Smooth muscle cell (in vitro differentiated cells): ENCODE results near the gene GALNT14. TPM values are rescaled to one million over a fixed set of nuclear protein-coding genes. Genes with fewer than 3 reads are reported as not detected.
A peak's percentile ranks its signal among the peaks of the same experiment; 100 is the strongest.

Source experiments
- DNase-seq: peaks from one replicate; lab custom pipeline; 2025; ENCODE audit not compliant: unreplicated experiment; lab: John Stamatoyannopoulos, UW
- H2AFZ ChIP-seq: fragments of 200-600 bp; sonication (generic); 2 replicates; pipeline ENCODE4 v1.6.0; 2016; ENCODE audit warnings: antibody characterized with exemption, low read depth, mild to moderate bottlenecking
- H3F3A ChIP-seq: fragments of 200-600 bp; sonication (generic); 2 replicates; pipeline ENCODE4 v1.6.0; 2017; ENCODE audit warnings: antibody characterized with exemption, low read depth
- H3K27ac ChIP-seq: fragments of 200-600 bp; sonication (generic); 2 replicates; pipeline ENCODE4 v1.5.1; 2016; ENCODE audit warnings: low read depth, mild to moderate bottlenecking
- H3K27me3 ChIP-seq: fragments of 200-600 bp; sonication (generic); 2 replicates; pipeline ENCODE4 v1.6.1; 2016; ENCODE audit warnings: low read depth, mild to moderate bottlenecking
- H3K36me3 ChIP-seq: fragments of 200-600 bp; sonication (generic); 2 replicates; pipeline ENCODE4 v1.5.1; 2016; ENCODE audit warnings: low read depth
- H3K4me1 ChIP-seq: fragments of 200-600 bp; sonication (generic); 2 replicates; pipeline ENCODE4 v1.5.1; 2016; ENCODE audit warnings: low read depth
- H3K4me2 ChIP-seq: fragments of 200-600 bp; sonication (generic); 2 replicates; pipeline ENCODE4 v1.6.0; 2016; ENCODE audit warnings: mild to moderate bottlenecking
- H3K4me3 ChIP-seq: fragments of 200-600 bp; sonication (generic); 2 replicates; pipeline ENCODE4 v1.5.1; 2016; ENCODE audit warnings: mild to moderate bottlenecking
- H3K79me2 ChIP-seq: fragments of 200-600 bp; sonication (generic); 2 replicates; pipeline ENCODE4 v1.6.0; 2016; ENCODE audit warnings: low read depth, mild to moderate bottlenecking
- H3K9ac ChIP-seq: fragments of 200-600 bp; sonication (generic); 2 replicates; pipeline ENCODE4 v1.6.0; 2016; ENCODE audit warnings: low read depth
- H3K9me3 ChIP-seq: fragments of 200-600 bp; sonication (generic); replicated peaks from 2 replicates; pipeline ENCODE4 v1.5.1; 2016; ENCODE audit warnings: low read depth
- H4K20me1 ChIP-seq: fragments of 200-600 bp; sonication (generic); 2 replicates; pipeline ENCODE4 v1.6.0; 2016; ENCODE audit warnings: low read depth
- WGBS: methylation state at CpG from one replicate; pipeline ENCODE4 v1.1.7; 2016; ENCODE audit warnings: low lambda C conversion rate; 5-methylcytosine and 5-hydroxymethylcytosine counted together
- polyA plus RNA-seq: library from polyadenylated mRNA; unstranded; fragments of >200 nt; fragmentation: Nextera tagmentation; extraction: Ambion mirVana; gene quantifications from 2 replicates; pipeline ENCODE4 v1.2.1, GENCODE V29; 2016
- total RNA-seq: library from RNA; depleted of rRNA; stranded (reverse); fragments of >200 nt; gene quantifications from 2 replicates; pipeline ENCODE4 v1.2.3, GENCODE V29; 2014
- TF ChIP-seq, protein P1 (sequence below): fragments of 200-600 bp; sonication (generic); IDR thresholded peaks from 2 replicates; pipeline ENCODE4 v1.5.1; 2017; ENCODE audit warnings: borderline replicate concordance, mild to moderate bottlenecking, antibody characterized with exemption; ENCODE audit not compliant: insufficient read depth, poor library complexity, severe bottlenecking

The GALNT14 gene
- total and polyA plus RNA-seq, 2 experiments from 2014 or later, result 0.63 to 1.0 TPM

DNA sequence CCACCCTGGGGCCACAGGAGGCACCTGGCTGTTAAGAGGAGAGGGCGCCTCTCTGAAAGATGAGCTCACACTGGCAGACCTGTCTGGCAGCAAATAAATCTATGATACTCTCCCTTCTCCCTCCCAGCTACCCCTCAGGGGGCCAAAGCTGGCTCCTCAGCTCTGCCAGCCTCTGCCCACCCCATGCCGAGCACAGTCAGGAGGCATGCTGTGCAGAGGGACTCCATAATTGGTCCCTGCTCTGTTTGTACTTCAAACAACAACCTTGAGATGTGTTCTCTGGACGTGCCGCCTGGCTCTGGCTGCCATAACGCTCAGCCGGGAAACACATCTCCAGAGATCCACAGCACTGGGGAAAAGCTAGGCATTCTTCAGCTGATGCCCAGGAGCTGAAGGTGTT lies 126.7 kb downstream of the GALNT14 start:
- Histone ChIP-seq H3K9ac (no peak overlapping the region), H3K36me3 (no peaks in the 10 kb centered on the region), H4K20me1 (no peaks in the 10 kb centered on the region), H3K27me3 (peaks cover 12% of the 10 kb centered on the region), H3K4me3 (no peak overlapping the region), H3K27ac (no peak overlapping the region), H3K4me2 (no peak overlapping the region), H3K4me1 (no peaks in the 10 kb centered on the region), H3K79me2 (no peaks in the 10 kb centered on the region), H3K9me3 (no peaks in the 10 kb centered on the region), H2AFZ (no peak overlapping the region), H3F3A (no peaks in the 10 kb centered on the region)
- 87% methylated on average over 6 of the region's 6 CpGs for WGBS
- DNase-seq, result no peak
- TF ChIP-seq, protein P1, sequence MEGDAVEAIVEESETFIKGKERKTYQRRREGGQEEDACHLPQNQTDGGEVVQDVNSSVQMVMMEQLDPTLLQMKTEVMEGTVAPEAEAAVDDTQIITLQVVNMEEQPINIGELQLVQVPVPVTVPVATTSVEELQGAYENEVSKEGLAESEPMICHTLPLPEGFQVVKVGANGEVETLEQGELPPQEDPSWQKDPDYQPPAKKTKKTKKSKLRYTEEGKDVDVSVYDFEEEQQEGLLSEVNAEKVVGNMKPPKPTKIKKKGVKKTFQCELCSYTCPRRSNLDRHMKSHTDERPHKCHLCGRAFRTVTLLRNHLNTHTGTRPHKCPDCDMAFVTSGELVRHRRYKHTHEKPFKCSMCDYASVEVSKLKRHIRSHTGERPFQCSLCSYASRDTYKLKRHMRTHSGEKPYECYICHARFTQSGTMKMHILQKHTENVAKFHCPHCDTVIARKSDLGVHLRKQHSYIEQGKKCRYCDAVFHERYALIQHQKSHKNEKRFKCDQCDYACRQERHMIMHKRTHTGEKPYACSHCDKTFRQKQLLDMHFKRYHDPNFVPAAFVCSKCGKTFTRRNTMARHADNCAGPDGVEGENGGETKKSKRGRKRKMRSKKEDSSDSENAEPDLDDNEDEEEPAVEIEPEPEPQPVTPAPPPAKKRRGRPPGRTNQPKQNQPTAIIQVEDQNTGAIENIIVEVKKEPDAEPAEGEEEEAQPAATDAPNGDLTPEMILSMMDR, result no peak

DNA sequence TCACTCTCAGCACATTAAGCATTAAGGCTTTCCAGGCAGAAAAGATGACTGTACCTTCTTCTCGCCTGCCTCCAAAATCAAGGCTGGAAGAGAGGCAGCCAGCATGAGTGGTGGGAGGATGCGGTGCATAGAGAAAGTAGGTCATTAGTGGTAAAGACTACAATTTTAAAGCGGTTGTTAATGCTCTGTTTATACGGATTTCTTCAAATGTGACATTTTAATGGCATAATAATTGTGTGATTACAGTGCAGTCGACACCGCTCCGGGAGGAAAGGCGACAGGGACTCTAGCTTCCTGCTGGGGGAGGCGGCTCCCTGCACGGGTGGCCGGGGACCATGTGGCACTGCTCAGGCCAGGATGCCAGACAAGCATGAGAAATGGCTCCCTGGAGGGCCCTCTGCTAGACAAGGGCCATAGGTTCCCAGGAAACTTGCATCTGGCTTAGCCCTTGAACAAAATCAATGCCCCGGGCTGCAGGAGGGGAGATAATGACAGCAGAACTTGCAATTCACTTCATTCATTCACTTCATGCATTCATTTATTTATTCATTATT lies 129.6 kb downstream of the GALNT14 start:
- Histone ChIP-seq H3F3A (no peaks in the 10 kb centered on the region), H3K9ac (no peak overlapping the region), H3K4me1 (no peaks in the 10 kb centered on the region), H3K79me2 (no peaks in the 10 kb centered on the region), H4K20me1 (no peaks in the 10 kb centered on the region), H3K27ac (no peak overlapping the region), H3K9me3 (no peaks in the 10 kb centered on the region), H2AFZ (no peak overlapping the region), H3K4me3 (no peak overlapping the region), H3K4me2 (peak overlapping the region; percentile 26), H3K27me3 (peaks cover 35% of the 10 kb centered on the region), H3K36me3 (no peaks in the 10 kb centered on the region)
- 29% methylated on average over 12 of the region's 12 CpGs for WGBS
- DNase-seq, result no peak
- TF ChIP-seq, protein P1, result no peak

GRCh38 chr2:31004257-31004656 lies 134.0 kb downstream of the GALNT14 start:
- H3K4me1 ChIP-seq, result no peaks in the 10 kb centered on the region
- no peak for DNase-seq
- no peak overlapping the region for H3K27ac ChIP-seq
- no peak overlapping the region for H3K4me3 ChIP-seq
- no peak overlapping the region for H2AFZ ChIP-seq
- H3K9ac ChIP-seq, result no peak overlapping the region
- no peak overlapping the region for H3K4me2 ChIP-seq
- no peaks in the 10 kb centered on the region for H3K9me3 ChIP-seq
- H4K20me1 ChIP-seq, result no peaks in the 10 kb centered on the region
- H3F3A ChIP-seq, result no peaks in the 10 kb centered on the region
- H3K79me2 ChIP-seq, result no peaks in the 10 kb centered on the region
- H3K36me3 ChIP-seq, result no peaks in the 10 kb centered on the region
- H3K27me3 ChIP-seq, result peaks cover 41% of the 10 kb centered on the region
- TF ChIP-seq, protein P1, result no peak

- no peak overlapping the region for H2AFZ ChIP-seq
- no peak overlapping the region for H3K9ac ChIP-seq
- H3K4me3 ChIP-seq, result no peak overlapping the region
- TF ChIP-seq, protein P1, result no peak
- DNase-seq, result no peak
- 58% methylated on average over 8 of the region's 8 CpGs for WGBS
- H3K79me2 ChIP-seq, result no peaks in the 10 kb centered on the region
- no peak overlapping the region for H3K4me2 ChIP-seq
- H3K27me3 ChIP-seq, result peaks cover 41% of the 10 kb centered on the region
- H3K9me3 ChIP-seq, result no peaks in the 10 kb centered on the region
- no peaks in the 10 kb centered on the region for H3K4me1 ChIP-seq
- H3K27ac ChIP-seq, result no peak overlapping the region
- H3F3A ChIP-seq, result no peaks in the 10 kb centered on the region
- no peaks in the 10 kb centered on the region for H3K36me3 ChIP-seq
- no peaks in the 10 kb centered on the region for H4K20me1 ChIP-seq
Observed at GRCh38 chr2:31003749-31004148, 134.5 kb downstream of the GALNT14 start.
